Peyer's patch (tissue), 4 donors: ENCODE measurements around the gene LTBP2. TPM values are rescaled to one million over a fixed set of nuclear protein-coding genes. Genes with fewer than 3 reads are reported as not detected.

ENCODE experiments used
- total RNA-seq, 4 donors: library from RNA; depleted of rRNA; stranded (reverse); fragments of >200 nt; gene quantifications; one replicate each; pipeline ENCODE4 v1.1.0, GENCODE V29; 2016

LTBP2 gene
- total RNA-seq, 4 donors from 2014 or later: 10.7 to 34.7 (median 16.0) TPM

Other genes with a start within 250 kb of the LTBP2 start
- under 1 TPM in 1 of 4 donors, not detected in 3; 0.27 TPM for gene SYNDIG1L, start 186.0 kb downstream of the LTBP2 start, total RNA-seq
- gene NPC2, start 118.9 kb downstream of the LTBP2 start, total RNA-seq: 100 to 1,000 TPM; 102 to 208 (median 161) TPM
- 10 to 100 TPM; 11.6 to 18.2 (median 15.8) TPM for gene ISCA2, start 118.5 kb downstream of the LTBP2 start, total RNA-seq
- 10 to 100 TPM; 33.8 to 95.6 (median 65.1) TPM for gene AREL1, start 100.8 kb upstream of the LTBP2 start, total RNA-seq
- gene FCF1, start 100.9 kb upstream of the LTBP2 start, total RNA-seq: 10 to 100 TPM in 3 of 4 donors, 1 to 10 TPM in 1; 7.5 to 31.4 (median 13.3) TPM
- gene YLPM1, start 151.1 kb upstream of the LTBP2 start, total RNA-seq: 10 to 100 TPM; 44.0 to 95.7 (median 62.9) TPM